K562 (cell line): ENCODE measurements around the gene COL20A1. TPM values are rescaled to one million over a fixed set of nuclear protein-coding genes. Genes with fewer than 3 reads are reported as not detected.

ENCODE experiments used
- ATAC-seq: fragments of 200-7000 bp; cut with Tn5 transposase; 3 replicates; pipeline ENCODE4 v1.9.1; 2020; ENCODE audit warnings: moderate library complexity
- BruUV-seq: library from RNA; stranded (reverse); fragments of 400-500 nt; replicated peaks from 2 replicates; lab custom pipeline; 2021; lab: Mats Ljungman, UMichigan
- CTCF ChIA-PET: fragments of 300-600 bp; formaldehyde crosslinking; extraction: SDS; loops from one replicate; lab custom pipeline; 2021; ENCODE audit warnings: low intra/inter-chr PET ratio; lab: Yijun Ruan, JAX
- POLR2A ChIA-PET: fragments of 300-600, 350-650 bp; sonication (Branson Sonifier 250); formaldehyde crosslinking; extraction: SDS; loops from one replicate; lab custom pipeline; 2021; ENCODE audit warnings: antibody characterized with exemption, inconsistent platforms; lab: Yijun Ruan, JAX
- DNase-seq, 4 experiments: peaks; one replicate each; pipeline versions ENCODE4 v3.0.0 to v3.0.0-alpha.2; 2011 to 2018; ENCODE audit warnings: low spot score in 3 of 4, mixed read lengths in 3 of 4; ENCODE audit errors: extremely low read depth in 1 of 4
- FAIRE-seq: peaks from 2 replicates; lab custom pipeline; 2011; peaks lifted over from hg19 to GRCh38; lab: Jason Lieb, UNC
- H2AFZ ChIP-seq: 2 replicates; pipeline ENCODE4 v1.6.0; 2011; ENCODE audit warnings: low read depth, low read length, control low read depth, inconsistent platforms
- H3K27ac ChIP-seq: fragments of 200-600 bp; 3 replicates; pipeline ENCODE4 v1.8.0; 2011; ENCODE audit warnings: low read depth, mild to moderate bottlenecking, control low read depth, inconsistent platforms, low read length, moderate library complexity, mixed read lengths; ENCODE audit errors: extremely low read depth
- H3K27me3 ChIP-seq, 2 experiments: fragments of 300-600 bp in 1 of 2; 2 replicates in 1 of 2; 3 replicates in 1 of 2; pipeline versions ENCODE4 v1.6.0 to v1.8.0; 2011; ENCODE audit warnings: inconsistent platforms in 2 of 2, low read length in 2 of 2, mild to moderate bottlenecking in 1 of 2, mixed read lengths in 1 of 2, moderate library complexity in 1 of 2; ENCODE audit not compliant: control insufficient read depth in 2 of 2, insufficient read depth in 2 of 2
- H3K36me3 ChIP-seq: fragments of 300-600 bp; 3 replicates; pipeline ENCODE4 v1.8.0; 2011; ENCODE audit warnings: mild to moderate bottlenecking, low read length, inconsistent platforms; ENCODE audit not compliant: control insufficient read depth, insufficient read depth
- H3K4me1 ChIP-seq, 2 experiments: fragments of 200-600 bp in 1 of 2; replicated peaks in 1 of 2; 2 replicates in 1 of 2; 3 replicates in 1 of 2; pipeline versions ENCODE4 v1.5.1 to v1.8.0; 2011; ENCODE audit warnings: inconsistent platforms in 2 of 2, low read length in 2 of 2, mild to moderate bottlenecking in 1 of 2, mixed read lengths in 1 of 2, moderate library complexity in 1 of 2; ENCODE audit not compliant: control insufficient read depth in 2 of 2, insufficient read depth in 2 of 2
- H3K4me2 ChIP-seq: 2 replicates; pipeline ENCODE4 v1.6.1; 2011; ENCODE audit warnings: low read length, control low read depth, inconsistent platforms, mixed read lengths; ENCODE audit not compliant: insufficient read depth
- H3K4me3 ChIP-seq: fragments of 200-600 bp; sonication (generic), shearing (Covaris generic); 2 replicates; pipeline ENCODE4 v1.5.1; 2016; ENCODE audit warnings: control low read depth, inconsistent platforms
- H3K79me2 ChIP-seq: fragments of 200-600 bp; 3 replicates; pipeline ENCODE4 v1.8.0; 2011; ENCODE audit warnings: low read length, inconsistent platforms; ENCODE audit not compliant: control insufficient read depth, insufficient read depth
- H3K9ac ChIP-seq, 2 experiments: 2 replicates each; pipeline versions ENCODE4 v1.6.0 to v1.6.1; 2011; ENCODE audit warnings: low read depth in 2 of 2, low read length in 2 of 2, control low read depth in 1 of 2, inconsistent platforms in 1 of 2, mild to moderate bottlenecking in 1 of 2, mixed read lengths in 1 of 2; ENCODE audit not compliant: insufficient read depth in 1 of 2
- H3K9me1 ChIP-seq: one replicate; pipeline ENCODE4 v1.6.0; 2011; ENCODE audit warnings: inconsistent platforms, mild to moderate bottlenecking, low read length, moderate library complexity; ENCODE audit not compliant: control insufficient read depth, insufficient read depth
- H3K9me3 ChIP-seq: replicated peaks from 2 replicates; pipeline ENCODE4 v1.5.1; 2011; ENCODE audit warnings: low read depth, low read length, inconsistent platforms; ENCODE audit not compliant: control insufficient read depth, insufficient read depth
- H4K20me1 ChIP-seq: replicated peaks from 2 replicates; pipeline ENCODE4 v1.6.1; 2011; ENCODE audit warnings: low read length, inconsistent platforms, mixed read lengths; ENCODE audit not compliant: control insufficient read depth, insufficient read depth
- CBFB ChIP-seq: sonication (generic); formaldehyde crosslinking; IDR thresholded peaks from 2 replicates; pipeline ENCODE4 v1.4.0; 2020; ENCODE audit warnings: mild to moderate bottlenecking, missing genetic modification reagents
- CGGBP1 ChIP-seq: fragments of 250-450 bp; sonication (Bioruptor Pico); IDR thresholded peaks from 2 replicates; pipeline ENCODE4 v1.9.0; 2021; ENCODE audit warnings: mild to moderate bottlenecking
- FOXO4 ChIP-seq: fragments of 450-650 bp; formaldehyde crosslinking; IDR thresholded peaks from 2 replicates; pipeline ENCODE4 v1.4.0; 2020; ENCODE audit warnings: mild to moderate bottlenecking, moderate library complexity
- FUS ChIP-seq: fragments of 200-400 bp; formaldehyde crosslinking; optimal IDR thresholded peaks from 2 replicates; pipeline ENCODE3; 2017; ENCODE audit warnings: low read depth, low read length
- KLF10 ChIP-seq: fragments of 250-450 bp; sonication (Bioruptor Pico); IDR thresholded peaks from 2 replicates; pipeline ENCODE4 v1.6.1; 2021; ENCODE audit warnings: matching md5 sums
- MLX ChIP-seq, 2 experiments: fragments of 450-650 bp in 1 of 2; sonication (generic) in 1 of 2; formaldehyde crosslinking; conservative IDR thresholded peaks; 2 replicates each; pipeline versions ENCODE4 v1.4.0 to v1.8.1; 2020 to 2022; ENCODE audit warnings: mild to moderate bottlenecking in 1 of 2, missing genetic modification reagents in 1 of 2
- NR0B1 ChIP-seq: fragments of 450-650 bp; IDR thresholded peaks from one replicate; pipeline ENCODE4 v1.6.1; 2018; ENCODE audit warnings: mild to moderate bottlenecking, moderate library complexity; ENCODE audit not compliant: partially characterized antibody
- SNAPC5 ChIP-seq: fragments of 250-450 bp; sonication (Bioruptor Pico); IDR thresholded peaks from 2 replicates; pipeline ENCODE4 v1.8.0; 2021; ENCODE audit warnings: moderate library complexity, mild to moderate bottlenecking, inconsistent platforms
- ZBTB9 ChIP-seq: fragments of 450-650 bp; formaldehyde crosslinking; IDR thresholded peaks from 2 replicates; pipeline ENCODE4 v1.4.0; 2020; ENCODE audit warnings: mild to moderate bottlenecking, moderate library complexity
- ZNF445 ChIP-seq: fragments of 250-450 bp; sonication (Bioruptor Pico); IDR thresholded peaks from 2 replicates; pipeline ENCODE4 v1.4.0; 2020; ENCODE audit warnings: low read depth, mild to moderate bottlenecking, moderate library complexity
- WGBS: fragments of 100-300 bp; shearing (Covaris generic); methylation state at CpG from one replicate; pipeline ENCODE4 v1.1.6; 2016; ENCODE audit warnings: low coverage, mixed read lengths; ENCODE audit not compliant: insufficient coverage; ENCODE audit errors: missing lambda C conversion rate; 5-methylcytosine and 5-hydroxymethylcytosine counted together
- in situ Hi-C: fragments of 300-500 bp; cut with MboI; formaldehyde crosslinking; loops from 4 replicates; pipeline ENCODE4 v1.15.0; 2018; ENCODE audit warnings: inconsistent platforms, mixed read lengths
- intact Hi-C: fragments of 100-400 bp; cut with micrococcal nuclease; formaldehyde crosslinking; loops from 2 replicates; pipeline ENCODE4 v1.14.2; 2022
- polyA plus RNA-seq, 8 experiments: library from polyadenylated mRNA; depleted of rRNA in 4 of 8; stranded (reverse) in 5 of 8; unstranded in 3 of 8; fragments of >200 nt; fragmentation: Nextera tagmentation in 2 of 8; fragmentation: Illumina TruSeq in 1 of 8; extraction: Ambion mirVana in 2 of 8; extraction: Trizol in 1 of 8; gene quantifications; 2 replicates each; pipeline versions ENCODE4 v1.2.1 to v1.2.3, GENCODE V29; 2011 to 2014; ENCODE audit warnings: inconsistent platforms in 1 of 8, missing spikeins in 1 of 8
- total RNA-seq, 7 experiments: library from RNA; depleted of rRNA in 6 of 7; stranded (reverse); fragments of >200 nt in 6 of 7; fragmentation: Illumina TruSeq in 2 of 7; extraction: Trizol in 2 of 7; gene quantifications; 2 replicates each; pipeline versions ENCODE4 v1.2.1 to v1.2.3, GENCODE V29; 2011 to 2021; ENCODE audit warnings: low replicate concordance in 1 of 7

COL20A1 gene
- total and polyA plus RNA-seq, 9 of the 15 experiments (the other 6 are each of a cell fraction or from before 2014, with no cell fraction given) = not detected

- H3K27ac ChIP-seq = no peak overlapping the region
- H3K4me3 ChIP-seq = no peak overlapping the region
- no peak overlapping the region for H3K9ac ChIP-seq
- H3K27me3 ChIP-seq = peaks cover 4 to 37% of the 10 kb centered on the region in 2 experiments; a peak in 4 of 5 replicates
- 39% methylated on average over 35 of the region's 50 CpGs for WGBS
- H3K9me3 ChIP-seq = no peaks in the 10 kb centered on the region
- ChIA-PET CTCF (no interaction called here), POLR2A (interaction anchor here (0.6 kb wide), 1 partner anchor 13 kb away, joined by 3 read pairs; no protein-coding TSS in a partner anchor)
- intact Hi-C loops (no loop called here), in situ Hi-C loops (no loop called here)
- no TSS peak for BruUV-seq
- H3K9me1 ChIP-seq = no peaks in the 10 kb centered on the region
- no peaks in the 10 kb centered on the region; the same call in none of the 2 replicates for H4K20me1 ChIP-seq
- H3K79me2 ChIP-seq = no peaks in the 10 kb centered on the region
- TF ChIP-seq NR0B1 (no peak), FUS (no peak), MLX (CRISPR knock-in tag; conservative IDR thresholded peaks at IDR 0.05) (no peak), ZBTB9 (CRISPR knock-in tag) (no peak), FOXO4 (CRISPR knock-in tag) (no peak), KLF10 (CRISPR knock-in tag) (no peak), CGGBP1 (CRISPR knock-in tag) (no peak), SNAPC5 (CRISPR knock-in tag) (no peak), ZNF445 (no peak), CBFB (CRISPR knock-in tag) (no peak)
- DNase-seq (no peak), FAIRE-seq (no peak), ATAC-seq (no peak)
- H3K4me2 ChIP-seq = no peak overlapping the region
- peaks cover 0 to 24% of the 10 kb centered on the region in 2 experiments; a peak in 2 of 5 replicates for H3K4me1 ChIP-seq
- H3K36me3 ChIP-seq = no peaks in the 10 kb centered on the region
- H2AFZ ChIP-seq = no peak overlapping the region
These were observed 68.8 kb downstream of the COL20A1 start for GRCh38 chr20:63361519-63362435.
